Measurements from ENCODE around the gene ATF2.
A peak's percentile ranks its signal among the peaks of the same experiment; 100 is the strongest.

Gene ATF2

GRCh38 chr2:175076272-175076671 is 91.7 kb downstream of the ATF2 start:
- DNase-seq = no peak

DNA sequence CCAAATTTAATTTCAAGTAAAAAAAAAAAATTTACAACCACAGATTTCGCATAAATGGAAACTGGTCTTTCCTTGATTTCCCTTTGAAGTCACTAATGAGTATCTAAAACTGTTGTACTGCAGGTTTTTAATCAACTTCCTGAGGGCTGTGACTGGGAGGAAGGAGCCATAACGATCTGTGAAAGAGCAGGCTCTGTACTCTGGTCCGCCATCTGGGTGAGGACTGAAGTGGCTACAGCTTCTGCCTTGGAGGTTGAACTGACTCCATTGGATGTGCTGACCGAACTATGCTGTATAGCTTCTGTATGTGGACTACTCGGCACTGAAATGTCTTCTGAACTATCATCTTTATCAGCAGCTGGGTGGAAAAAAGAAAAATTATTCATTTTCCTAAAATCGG is 93.5 kb downstream of the ATF2 start:
- DNase-seq = no peak

DNA sequence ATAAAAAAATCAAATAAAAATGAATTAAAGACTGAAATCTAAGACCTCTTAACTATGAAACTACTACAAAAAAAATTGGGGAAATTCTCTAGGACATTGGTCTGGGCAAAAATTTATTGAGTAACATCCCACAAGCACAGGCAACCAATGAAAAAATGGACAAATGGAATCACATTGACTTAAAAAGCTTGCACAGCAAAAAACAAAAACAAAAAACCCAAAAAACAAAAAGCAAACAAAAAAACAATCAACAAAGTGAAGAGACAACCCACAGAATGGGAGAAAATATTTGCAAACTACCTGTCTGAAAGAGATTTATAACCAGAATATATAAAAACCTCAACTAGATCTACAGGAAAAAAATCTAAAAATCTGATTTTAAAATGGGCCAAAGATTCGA is 99.5 kb downstream of the ATF2 start:
- no peak for DNase-seq

DNA sequence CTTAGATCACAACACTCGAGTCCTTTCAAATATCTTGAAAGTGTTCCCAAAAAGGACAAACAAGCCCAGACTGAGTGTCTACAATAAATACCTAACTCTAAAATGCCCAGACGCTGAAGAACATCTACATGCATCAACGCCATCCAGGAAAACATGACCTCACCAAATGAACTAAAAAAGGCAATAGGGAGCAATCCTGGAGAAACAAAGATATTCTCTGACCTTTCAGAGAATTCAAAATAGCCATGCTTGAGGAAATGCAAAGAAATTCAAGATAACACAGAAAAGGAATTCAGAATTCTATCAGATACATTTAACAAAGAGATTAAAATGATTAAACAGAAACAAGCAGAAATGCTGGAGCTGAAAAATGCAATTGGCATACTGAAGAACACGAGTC is 101.6 kb downstream of the ATF2 start:
- no peak for DNase-seq

GRCh38 chr2:175064797-175065196 is 103.2 kb downstream of the ATF2 start:
- no peak for DNase-seq

GRCh38 chr2:175063741-175064140 is 104.3 kb downstream of the ATF2 start:
- peak; percentile 4 for DNase-seq

- peak; percentile 55 for DNase-seq
These were observed 105.0 kb downstream of the ATF2 start for GRCh38 chr2:175062787-175063585.

DNA sequence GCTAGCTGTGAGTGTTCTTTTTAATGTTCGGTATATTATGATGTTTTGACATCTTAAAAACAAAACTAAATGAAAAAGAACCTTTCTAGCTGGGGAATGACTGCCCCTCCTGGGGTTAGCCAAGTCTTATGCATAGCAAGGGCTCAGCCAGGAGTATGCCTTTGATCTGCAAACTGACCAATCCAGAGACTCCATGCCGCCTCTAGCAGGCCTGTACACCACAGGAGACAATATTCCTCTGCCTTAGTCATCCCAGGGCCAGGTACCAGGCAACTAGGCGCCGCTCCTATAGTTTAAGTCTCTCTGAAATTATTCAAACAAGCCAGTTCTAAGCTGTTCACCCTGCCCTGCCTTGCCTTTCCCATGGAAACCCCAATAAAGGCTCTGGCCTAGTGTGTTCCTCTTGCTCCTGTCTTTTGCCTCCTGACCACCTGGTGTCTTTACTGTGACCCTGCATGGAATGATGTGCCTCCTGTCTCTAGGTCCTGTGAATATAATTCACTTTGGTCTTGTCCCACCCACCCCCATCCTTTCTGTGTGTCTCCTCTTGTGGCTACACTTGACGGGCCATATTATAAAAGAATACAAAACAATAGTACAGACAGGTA is 110.8 kb downstream of the ATF2 start:
- DNase-seq = no peak

GRCh38 chr2:175055993-175056392 is 112.0 kb downstream of the ATF2 start:
- no peak for DNase-seq

GRCh38 chr2:175054340-175054739 is 113.7 kb downstream of the ATF2 start:
- DNase-seq = no peak

DNA sequence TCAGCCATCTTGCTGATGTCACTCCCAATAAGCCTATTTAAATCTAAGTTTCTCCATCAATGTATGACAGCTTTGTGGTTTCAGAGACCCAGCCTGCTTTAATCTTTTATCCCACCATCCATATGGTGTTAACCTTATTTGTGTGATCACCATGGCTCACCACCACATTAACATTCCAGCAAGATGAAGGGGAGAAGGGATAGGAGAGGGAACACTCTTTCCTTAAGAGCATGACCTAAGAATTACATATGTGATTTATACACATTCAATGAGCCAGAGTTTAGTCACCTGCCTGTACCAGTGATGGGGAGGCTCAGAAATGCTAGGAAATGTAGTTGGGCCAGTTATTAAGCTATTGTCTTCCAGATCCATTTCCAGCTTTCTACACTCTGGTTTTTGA is 118.3 kb downstream of the ATF2 start:
- no peak for DNase-seq

DNA sequence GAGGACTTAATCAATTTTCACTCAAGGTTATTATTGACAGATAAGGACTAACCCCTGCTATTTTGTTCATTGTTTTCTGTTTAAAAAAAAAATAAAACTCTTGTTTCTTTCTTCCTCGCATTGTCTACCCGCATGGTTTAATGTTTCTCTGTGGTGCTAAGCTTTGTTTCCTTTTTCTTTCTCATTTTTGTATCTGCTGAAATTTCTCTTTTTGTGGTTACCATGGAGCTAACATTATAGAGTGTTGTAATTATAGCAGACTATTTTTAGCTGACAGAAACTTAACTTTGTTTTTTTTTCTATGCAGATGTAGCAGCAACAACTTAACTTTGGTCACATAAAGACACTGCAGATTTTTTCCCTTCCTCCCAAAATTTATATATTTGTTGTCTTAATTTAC is 119.7 kb downstream of the ATF2 start:
- no peak for DNase-seq

- DNase-seq = no peak
These were observed 128.5 kb downstream of the ATF2 start for GRCh38 chr2:175039490-175039889.

DNA sequence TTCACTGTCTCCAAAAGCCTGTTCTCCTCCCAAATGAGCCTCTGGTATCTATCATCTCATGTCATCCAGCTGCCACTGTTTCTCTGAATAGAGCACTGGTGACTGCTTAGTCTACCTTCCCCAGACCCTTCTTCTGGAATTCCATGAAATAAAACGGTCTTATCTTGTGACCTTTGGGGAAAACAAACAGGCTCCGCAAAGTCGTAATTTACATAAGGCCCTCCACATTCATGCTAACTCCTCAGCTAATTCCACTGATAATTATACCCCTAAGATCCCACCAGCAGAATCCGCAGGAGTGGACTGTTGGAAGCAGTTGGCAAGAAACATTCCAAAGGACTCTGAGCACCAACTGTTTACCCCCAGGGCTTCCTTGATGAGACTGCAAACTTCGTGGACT is 129.0 kb downstream of the ATF2 start:
- DNase-seq = no peak

- no peak for DNase-seq
These were observed 130.1 kb downstream of the ATF2 start for GRCh38 chr2:175037941-175038340.

- peak; percentile 10 for DNase-seq
These were observed 131.4 kb downstream of the ATF2 start for GRCh38 chr2:175036582-175037018.

GRCh38 chr2:175035806-175036205 is 132.2 kb downstream of the ATF2 start:
- no peak for DNase-seq

- no peak for DNase-seq
These were observed 133.3 kb downstream of the ATF2 start for GRCh38 chr2:175034716-175035115.

DNA sequence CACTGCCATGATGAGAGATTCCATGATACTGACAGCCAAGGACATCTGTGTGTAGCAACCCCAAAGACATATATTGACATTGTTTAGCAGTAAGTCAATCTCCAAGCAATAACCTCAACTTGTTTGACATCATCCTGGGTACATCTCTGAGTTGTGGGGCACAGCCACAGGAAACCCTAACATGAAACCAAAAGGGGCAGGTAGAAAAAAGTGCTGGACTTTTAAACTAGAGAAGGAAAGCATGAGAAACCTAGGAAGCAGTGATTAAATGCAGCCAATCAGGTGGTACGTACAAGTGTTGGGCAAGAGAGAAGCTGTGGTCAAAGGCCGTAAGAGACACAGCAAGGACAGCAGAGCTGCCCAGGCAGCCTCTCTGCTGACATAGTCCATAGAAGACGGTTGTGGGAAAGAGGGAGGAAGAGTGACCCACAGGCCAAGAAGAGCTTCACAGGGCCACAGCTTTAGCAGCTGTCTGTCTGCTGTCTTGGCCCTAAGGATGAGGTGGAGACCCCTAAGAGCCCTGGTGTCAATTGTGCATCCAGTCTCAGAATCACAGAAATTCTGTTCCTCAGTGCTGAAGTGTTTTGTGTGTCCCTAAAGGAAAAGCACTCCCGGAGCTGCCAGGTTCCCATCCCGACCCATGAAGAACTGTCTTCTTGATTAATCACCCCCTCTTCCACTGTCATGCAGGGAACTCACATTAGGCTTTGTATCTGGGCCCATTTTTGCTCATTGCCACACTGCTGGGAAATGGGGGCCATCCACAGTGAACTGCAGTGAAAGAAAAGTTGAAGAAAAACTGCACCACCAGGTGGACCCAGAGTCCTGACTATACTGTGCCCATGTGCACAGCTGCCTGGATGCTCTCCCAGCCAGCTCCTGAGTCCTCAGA is 137.4 kb downstream of the ATF2 start:
- DNase-seq = no peak

- DNase-seq = no peak
These were observed 140.2 kb downstream of the ATF2 start for GRCh38 chr2:175027755-175028154.

- no peak for DNase-seq
These were observed 141.6 kb downstream of the ATF2 start for GRCh38 chr2:175026385-175026784.

DNA sequence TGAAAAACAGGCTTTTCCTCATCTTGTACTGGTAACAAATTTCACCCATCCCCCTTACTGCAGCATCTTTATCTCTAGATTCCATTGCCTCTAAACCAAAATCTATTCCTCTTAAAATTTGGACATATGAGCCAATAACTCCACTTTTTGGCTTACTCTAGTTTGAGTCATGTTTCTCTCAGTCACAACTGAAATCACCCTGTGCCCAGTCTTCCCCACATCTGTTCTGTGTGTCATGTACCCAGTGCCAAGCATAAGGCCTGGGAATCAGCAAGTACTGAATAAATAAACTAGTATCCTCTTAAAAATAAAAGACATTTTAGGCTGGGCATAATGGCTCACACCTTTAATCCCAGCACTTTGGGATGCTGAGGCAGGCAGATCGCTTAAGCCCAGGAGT is 142.1 kb downstream of the ATF2 start:
- no peak for DNase-seq

DNA sequence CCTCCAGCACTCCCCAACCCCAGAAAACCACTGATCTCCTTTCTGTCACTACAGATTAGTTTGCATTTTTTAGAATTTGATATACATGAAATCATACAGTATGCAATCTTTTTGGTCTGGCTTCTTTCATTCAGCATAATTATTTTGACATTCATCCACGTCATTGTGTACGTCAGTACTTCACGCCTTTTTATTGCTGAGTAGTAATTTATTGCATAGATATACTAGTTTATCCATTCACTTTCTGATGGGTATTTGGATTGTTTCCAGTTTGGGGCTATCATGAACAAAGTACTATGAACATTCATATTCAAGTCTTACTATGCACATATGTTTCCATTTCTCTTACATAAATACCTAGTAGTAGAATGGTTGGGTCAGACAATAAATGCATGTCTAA is 142.8 kb downstream of the ATF2 start:
- DNase-seq = no peak

- no peak for DNase-seq
These were observed 145.1 kb downstream of the ATF2 start for GRCh38 chr2:175022923-175023322.

Measured in NCI-H2029 (cell line).